Measurements from ENCODE around the gene ARHGAP33. TPM values are rescaled to one million over a fixed set of nuclear protein-coding genes. Genes with fewer than 3 reads are reported as not detected.

ARHGAP33 gene
- total and polyA plus RNA-seq, 10 of the 15 experiments (the other 5 are each of a cell fraction or from before 2014, with no cell fraction given): 0.05 to 22.9 (median 2.3) TPM; not detected in 1

DNA sequence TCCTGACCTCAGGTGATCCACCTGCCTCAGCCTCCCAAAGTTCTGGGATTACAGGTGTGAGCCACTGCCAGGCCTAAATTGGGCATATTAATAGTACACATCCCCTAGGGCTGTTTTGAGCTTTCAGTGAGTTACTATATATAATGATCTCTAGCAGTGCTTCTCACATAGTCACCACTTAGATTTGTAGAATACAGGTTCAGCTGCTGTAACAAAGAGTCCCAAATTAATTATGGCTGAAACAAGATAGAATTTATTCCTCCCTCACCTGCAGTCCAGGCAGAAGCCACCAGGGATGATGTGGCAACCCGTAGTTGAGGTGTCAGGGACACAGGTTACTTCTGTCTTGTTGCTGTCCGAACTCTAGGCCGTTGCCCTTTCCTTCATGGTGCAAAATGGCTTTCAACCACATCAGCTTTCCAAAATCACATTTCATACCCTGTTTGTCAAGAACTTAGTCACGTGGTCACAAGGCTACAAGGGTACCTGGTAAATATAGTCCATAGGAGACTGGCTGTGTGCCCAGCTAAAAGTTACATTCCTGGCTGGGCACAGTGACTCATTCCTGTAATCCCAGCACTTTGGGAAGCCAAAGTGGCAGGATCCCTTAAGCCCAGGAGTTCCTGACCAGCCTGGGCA is 14.5 kb upstream of the ARHGAP33 start:
- Histone ChIP-seq H3K4me3 (no peak overlapping the region), H3K9me3 (replicated peaks; ENCODE audit: control insufficient read depth, insufficient read depth, low read length) (no peaks in the 10 kb centered on the region), H3K79me2 (ENCODE audit: control insufficient read depth, insufficient read depth, low read length) (peaks cover 11% of the 10 kb centered on the region), H3K27me3 (replicated peaks in 1 of 2; ENCODE audit: control insufficient read depth in 2 of 2, insufficient read depth in 2 of 2, low read length in 1 of 2) (no peaks in the 10 kb centered on the region), H4K20me1 (ENCODE audit: control insufficient read depth, insufficient read depth) (no peaks in the 10 kb centered on the region), H3K36me3 (ENCODE audit: control insufficient read depth in 2 of 2, insufficient read depth in 2 of 2, low read length in 1 of 2) (peaks cover 1 to 13% of the 10 kb centered on the region in 2 experiments; a peak in 2 of 4 replicates), H3K4me2 (ENCODE audit: control insufficient read depth, insufficient read depth) (no peak overlapping the region), H3K27ac (ENCODE audit: control insufficient read depth, insufficient read depth) (no peak overlapping the region), H3K4me1 (ENCODE audit: control insufficient read depth, insufficient read depth, low read length) (peaks cover 15% of the 10 kb centered on the region), H2AFZ (ENCODE audit: control insufficient read depth, low read depth, low read length) (no peak overlapping the region), H3K9ac (ENCODE audit: control insufficient read depth, insufficient read depth, low read length) (no peak overlapping the region)
- CTCF ChIA-PET: no interaction called here
- POLR2A ChIA-PET: interaction anchor here (1.1 kb wide), 2 partner anchors 10 to 13 kb away, joined by 3 read pairs; partner anchors contain the start of gene LIN37
- RAD21 ChIA-PET (ENCODE audit: unreplicated experiment): no interaction called here
- no TSS peak for BruUV-seq (replicated peaks)
- in situ Hi-C loops (cut with MboI) (no loop called here), intact Hi-C loops (cut with micrococcal nuclease; ENCODE audit: unreplicated experiment) (no loop called here)
- ATAC-seq (no peak), FAIRE-seq (no peak), DNase-seq (ENCODE audit: low read depth, low spot score) (no peak)
- SMC1A ChIA-PET (ENCODE audit: uncharacterized antibody, unreplicated experiment): interaction anchor here (0.7 kb wide), 1 partner anchor 66 kb away, joined by 3 read pairs; no protein-coding TSS in a partner anchor
- WGBS (ENCODE audit: insufficient coverage, insufficient replicate concordance, low lambda C conversion rate, missing lambda C conversion rate): 81% methylated on average over 4 of the region's 4 CpGs
- TF ChIP-seq, protein P1, sequence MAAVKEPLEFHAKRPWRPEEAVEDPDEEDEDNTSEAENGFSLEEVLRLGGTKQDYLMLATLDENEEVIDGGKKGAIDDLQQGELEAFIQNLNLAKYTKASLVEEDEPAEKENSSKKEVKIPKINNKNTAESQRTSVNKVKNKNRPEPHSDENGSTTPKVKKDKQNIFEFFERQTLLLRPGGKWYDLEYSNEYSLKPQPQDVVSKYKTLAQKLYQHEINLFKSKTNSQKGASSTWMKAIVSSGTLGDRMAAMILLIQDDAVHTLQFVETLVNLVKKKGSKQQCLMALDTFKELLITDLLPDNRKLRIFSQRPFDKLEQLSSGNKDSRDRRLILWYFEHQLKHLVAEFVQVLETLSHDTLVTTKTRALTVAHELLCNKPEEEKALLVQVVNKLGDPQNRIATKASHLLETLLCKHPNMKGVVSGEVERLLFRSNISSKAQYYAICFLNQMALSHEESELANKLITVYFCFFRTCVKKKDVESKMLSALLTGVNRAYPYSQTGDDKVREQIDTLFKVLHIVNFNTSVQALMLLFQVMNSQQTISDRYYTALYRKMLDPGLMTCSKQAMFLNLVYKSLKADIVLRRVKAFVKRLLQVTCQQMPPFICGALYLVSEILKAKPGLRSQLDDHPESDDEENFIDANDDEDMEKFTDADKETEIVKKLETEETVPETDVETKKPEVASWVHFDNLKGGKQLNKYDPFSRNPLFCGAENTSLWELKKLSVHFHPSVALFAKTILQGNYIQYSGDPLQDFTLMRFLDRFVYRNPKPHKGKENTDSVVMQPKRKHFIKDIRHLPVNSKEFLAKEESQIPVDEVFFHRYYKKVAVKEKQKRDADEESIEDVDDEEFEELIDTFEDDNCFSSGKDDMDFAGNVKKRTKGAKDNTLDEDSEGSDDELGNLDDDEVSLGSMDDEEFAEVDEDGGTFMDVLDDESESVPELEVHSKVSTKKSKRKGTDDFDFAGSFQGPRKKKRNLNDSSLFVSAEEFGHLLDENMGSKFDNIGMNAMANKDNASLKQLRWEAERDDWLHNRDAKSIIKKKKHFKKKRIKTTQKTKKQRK (IDR thresholded peaks at IDR 0.05; ENCODE audit: low read depth, low read length): no peak
- TF ChIP-seq, protein P2, sequence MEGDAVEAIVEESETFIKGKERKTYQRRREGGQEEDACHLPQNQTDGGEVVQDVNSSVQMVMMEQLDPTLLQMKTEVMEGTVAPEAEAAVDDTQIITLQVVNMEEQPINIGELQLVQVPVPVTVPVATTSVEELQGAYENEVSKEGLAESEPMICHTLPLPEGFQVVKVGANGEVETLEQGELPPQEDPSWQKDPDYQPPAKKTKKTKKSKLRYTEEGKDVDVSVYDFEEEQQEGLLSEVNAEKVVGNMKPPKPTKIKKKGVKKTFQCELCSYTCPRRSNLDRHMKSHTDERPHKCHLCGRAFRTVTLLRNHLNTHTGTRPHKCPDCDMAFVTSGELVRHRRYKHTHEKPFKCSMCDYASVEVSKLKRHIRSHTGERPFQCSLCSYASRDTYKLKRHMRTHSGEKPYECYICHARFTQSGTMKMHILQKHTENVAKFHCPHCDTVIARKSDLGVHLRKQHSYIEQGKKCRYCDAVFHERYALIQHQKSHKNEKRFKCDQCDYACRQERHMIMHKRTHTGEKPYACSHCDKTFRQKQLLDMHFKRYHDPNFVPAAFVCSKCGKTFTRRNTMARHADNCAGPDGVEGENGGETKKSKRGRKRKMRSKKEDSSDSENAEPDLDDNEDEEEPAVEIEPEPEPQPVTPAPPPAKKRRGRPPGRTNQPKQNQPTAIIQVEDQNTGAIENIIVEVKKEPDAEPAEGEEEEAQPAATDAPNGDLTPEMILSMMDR (IDR thresholded peaks at IDR 0.05 in 2 of 3, conservative IDR thresholded peaks at IDR 0.05 in 1 of 3; ENCODE audit: control insufficient read depth in 2 of 3, extremely low read depth in 1 of 3, insufficient read depth in 1 of 3, low read depth in 3 of 3, low read length in 3 of 3): no peak
- TF ChIP-seq ZNF217 (IDR thresholded peaks at IDR 0.05) (no peak), RAD51 (IDR thresholded peaks at IDR 0.05) (no peak), ZNF622 (IDR thresholded peaks at IDR 0.05) (no peak), TCF12 (IDR thresholded peaks at IDR 0.05; ENCODE audit: low read depth, low read length) (no peak), MTA3 (IDR thresholded peaks at IDR 0.05; ENCODE audit: borderline replicate concordance, low read length) (no peak), NRF1 (conservative IDR thresholded peaks at IDR 0.05; ENCODE audit: low read depth, low read length) (no peak), SREBF2 (IDR thresholded peaks at IDR 0.05; ENCODE audit: low read length) (no peak), GABPA (IDR thresholded peaks at IDR 0.05; ENCODE audit: low read depth) (no peak), EGR1 (IDR thresholded peaks at IDR 0.05; ENCODE audit: borderline replicate concordance in 1 of 2, low read depth in 2 of 2, low read length in 2 of 2) (no peak)
- TF ChIP-seq, protein P3, sequence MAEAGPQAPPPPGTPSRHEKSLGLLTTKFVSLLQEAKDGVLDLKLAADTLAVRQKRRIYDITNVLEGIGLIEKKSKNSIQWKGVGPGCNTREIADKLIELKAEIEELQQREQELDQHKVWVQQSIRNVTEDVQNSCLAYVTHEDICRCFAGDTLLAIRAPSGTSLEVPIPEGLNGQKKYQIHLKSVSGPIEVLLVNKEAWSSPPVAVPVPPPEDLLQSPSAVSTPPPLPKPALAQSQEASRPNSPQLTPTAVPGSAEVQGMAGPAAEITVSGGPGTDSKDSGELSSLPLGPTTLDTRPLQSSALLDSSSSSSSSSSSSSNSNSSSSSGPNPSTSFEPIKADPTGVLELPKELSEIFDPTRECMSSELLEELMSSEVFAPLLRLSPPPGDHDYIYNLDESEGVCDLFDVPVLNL (IDR thresholded peaks at IDR 0.05; ENCODE audit: low read depth, low read length): no peak
- TF ChIP-seq, protein P4, sequence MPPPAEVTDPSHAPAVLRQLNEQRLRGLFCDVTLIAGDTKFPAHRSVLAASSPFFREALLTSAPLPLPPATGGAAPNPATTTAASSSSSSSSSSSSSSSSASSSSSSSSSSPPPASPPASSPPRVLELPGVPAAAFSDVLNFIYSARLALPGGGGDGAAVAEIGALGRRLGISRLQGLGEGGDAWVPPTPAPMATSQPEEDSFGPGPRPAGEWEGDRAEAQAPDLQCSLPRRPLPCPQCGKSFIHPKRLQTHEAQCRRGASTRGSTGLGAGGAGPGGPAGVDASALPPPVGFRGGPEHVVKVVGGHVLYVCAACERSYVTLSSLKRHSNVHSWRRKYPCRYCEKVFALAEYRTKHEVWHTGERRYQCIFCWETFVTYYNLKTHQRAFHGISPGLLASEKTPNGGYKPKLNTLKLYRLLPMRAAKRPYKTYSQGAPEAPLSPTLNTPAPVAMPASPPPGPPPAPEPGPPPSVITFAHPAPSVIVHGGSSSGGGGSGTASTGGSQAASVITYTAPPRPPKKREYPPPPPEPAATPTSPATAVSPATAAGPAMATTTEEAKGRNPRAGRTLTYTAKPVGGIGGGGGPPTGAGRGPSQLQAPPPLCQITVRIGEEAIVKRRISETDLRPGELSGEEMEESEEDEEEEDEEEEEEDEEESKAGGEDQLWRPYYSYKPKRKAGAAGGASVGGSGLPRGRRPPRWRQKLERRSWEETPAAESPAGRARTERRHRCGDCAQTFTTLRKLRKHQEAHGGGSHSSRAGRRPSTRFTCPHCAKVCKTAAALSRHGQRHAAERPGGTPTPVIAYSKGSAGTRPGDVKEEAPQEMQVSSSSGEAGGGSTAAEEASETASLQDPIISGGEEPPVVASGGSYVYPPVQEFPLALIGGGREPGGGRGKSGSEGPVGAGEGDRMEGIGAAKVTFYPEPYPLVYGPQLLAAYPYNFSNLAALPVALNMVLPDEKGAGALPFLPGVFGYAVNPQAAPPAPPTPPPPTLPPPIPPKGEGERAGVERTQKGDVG (CRISPR knock-in tag; IDR thresholded peaks at IDR 0.05): no peak
